Osteocyte (in vitro differentiated cells): ENCODE measurements around the gene CYP3A4. TPM values are rescaled to one million over a fixed set of nuclear protein-coding genes. Genes with fewer than 3 reads are reported as not detected.
"Not testable (repeated sequence)": the region's sequence is repeated elsewhere in the genome, so short reads cannot be mapped to it uniquely, and the experiment has no call there.

Experiments
- DNase-seq: peaks from one replicate; pipeline ENCODE4 v3.0.0; 2021; ENCODE audit warnings: mixed read lengths; ENCODE audit not compliant: unreplicated experiment; ENCODE audit errors: extremely low spot score
- H3K27ac Mint-ChIP-seq: one replicate; pipeline ENCODE4 v1.8.0; 2021; ENCODE audit warnings: mild to moderate bottlenecking, mixed read lengths; ENCODE audit not compliant: unreplicated experiment
- H3K27me3 Mint-ChIP-seq: one replicate; pipeline ENCODE4 v1.8.0; 2021; ENCODE audit warnings: mixed read lengths; ENCODE audit not compliant: unreplicated experiment
- H3K36me3 Mint-ChIP-seq: one replicate; pipeline ENCODE4 v1.8.0; 2021; ENCODE audit warnings: mixed read lengths; ENCODE audit not compliant: unreplicated experiment
- H3K4me1 Mint-ChIP-seq: one replicate; pipeline ENCODE4 v1.8.0; 2021; ENCODE audit warnings: mixed read lengths; ENCODE audit not compliant: unreplicated experiment
- H3K4me3 Mint-ChIP-seq: one replicate; pipeline ENCODE4 v1.8.0; 2021; ENCODE audit warnings: mild to moderate bottlenecking, moderate library complexity, mixed read lengths; ENCODE audit not compliant: unreplicated experiment
- H3K9me3 Mint-ChIP-seq: one replicate; pipeline ENCODE4 v1.8.0; 2021; ENCODE audit warnings: mixed read lengths; ENCODE audit not compliant: unreplicated experiment
- CTCF ChIP-seq: fragments of 200-600 bp; sonication (generic); IDR thresholded peaks from 2 replicates; pipeline ENCODE4 v1.5.0; 2021; ENCODE audit warnings: antibody characterized with exemption, mild to moderate bottlenecking, moderate library complexity
- total RNA-seq: library from RNA; stranded (reverse); gene quantifications from 2 replicates; pipeline ENCODE4 v1.2.1, GENCODE V29; 2021

The CYP3A4 gene
- total RNA-seq, 1 donor from 2014 or later: not detected

GRCh38 chr7:99739699-99740572 is 44.0 kb downstream of the CYP3A4 start:
- no peak for DNase-seq

DNA sequence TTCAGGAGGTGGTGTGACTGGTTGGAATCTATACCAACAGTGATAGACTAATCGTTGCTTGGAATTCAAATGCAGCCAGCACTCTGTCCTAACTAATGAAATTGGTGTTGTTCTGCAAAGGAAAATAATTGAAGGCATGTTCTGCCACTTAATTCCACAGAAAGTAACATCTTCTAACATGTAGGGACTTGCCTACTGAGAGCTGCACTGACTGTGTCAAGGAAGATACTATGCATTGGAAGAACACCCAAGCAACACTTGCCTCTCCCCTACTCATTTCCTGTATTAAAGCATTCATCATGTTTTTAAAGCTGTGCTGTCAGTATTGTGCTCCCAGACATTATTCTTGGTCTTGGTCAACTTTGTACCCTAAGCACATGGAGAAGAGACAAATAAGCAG is 46.3 kb downstream of the CYP3A4 start:
- no peaks in the 10 kb centered on the region for H3K9me3 Mint-ChIP-seq
- no peak for TF ChIP-seq CTCF
- H3K4me3 Mint-ChIP-seq: no peak overlapping the region
- H3K27ac Mint-ChIP-seq: no peak overlapping the region
- DNase-seq: no peak
- H3K27me3 Mint-ChIP-seq: peaks cover 12% of the 10 kb centered on the region
- no peaks in the 10 kb centered on the region for H3K36me3 Mint-ChIP-seq
- H3K4me1 Mint-ChIP-seq: no peaks in the 10 kb centered on the region

More at GRCh38 chr7:99739699-99740572, 44.0 kb downstream of the CYP3A4 start:
- Mint-ChIP-seq H3K4me3 (no peak overlapping the region), H3K9me3 (no peaks in the 10 kb centered on the region), H3K27ac (no peak overlapping the region), H3K27me3 (peaks cover 17% of the 10 kb centered on the region), H3K4me1 (no peaks in the 10 kb centered on the region), H3K36me3 (no peaks in the 10 kb centered on the region)
- no peak for TF ChIP-seq CTCF

- not testable (repeated sequence) for H3K27ac Mint-ChIP-seq, H3K9me3 Mint-ChIP-seq, H3K4me3 Mint-ChIP-seq, H3K4me1 Mint-ChIP-seq, H3K36me3 Mint-ChIP-seq, DNase-seq
- peaks cover 12% of the 10 kb centered on the region for H3K27me3 Mint-ChIP-seq
Observed at GRCh38 chr7:99736667-99737066, 47.3 kb downstream of the CYP3A4 start.

DNA sequence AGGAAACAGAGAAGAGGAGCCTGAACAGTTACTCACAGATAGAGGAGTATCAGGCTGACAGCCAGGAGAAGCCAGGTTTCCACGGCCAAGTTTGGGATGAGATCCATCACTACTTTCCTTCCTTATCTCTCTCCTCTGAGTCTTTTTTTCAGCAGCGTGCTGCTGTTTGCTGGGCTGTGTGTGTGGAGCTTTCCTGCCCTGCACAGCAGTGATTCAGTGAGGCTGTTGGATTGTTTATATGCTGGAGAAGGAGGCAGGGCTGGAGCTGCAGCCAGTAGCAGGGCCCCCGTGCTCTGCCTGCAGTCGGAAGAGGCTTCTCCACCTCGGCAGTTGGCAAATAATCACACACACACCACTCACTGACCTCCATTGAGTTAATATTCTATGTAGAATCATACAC is 49.0 kb downstream of the CYP3A4 start, which contains the start of gene CYP3A7:
CYP3A7 (minus strand) TSS at position 210 of the 400 bp plus-strand sequence; CDS start at position 107, 103 bp downstream.
- no peak for DNase-seq

GRCh38 chr7:99733448-99733847 is 50.5 kb downstream of the CYP3A4 start:
- no peaks in the 10 kb centered on the region for H3K9me3 Mint-ChIP-seq

More for the DNA sequence above, 49.0 kb downstream of the CYP3A4 start, which contains the start of gene CYP3A7:
- Mint-ChIP-seq H3K27ac (no peak within 1 kb of the TSS), H3K36me3 (no peaks in the 10 kb centered on the region), H3K4me3 (no peak within 1 kb of the TSS), H3K9me3 (no peaks in the 10 kb centered on the region), H3K27me3 (peaks cover 12% of the 10 kb centered on the region), H3K4me1 (no peaks in the 10 kb centered on the region)
- no peak for TF ChIP-seq CTCF

More at GRCh38 chr7:99733448-99733847, 50.5 kb downstream of the CYP3A4 start:
- H3K27ac Mint-ChIP-seq: no peak overlapping the region
- DNase-seq: no peak
- H3K36me3 Mint-ChIP-seq: no peaks in the 10 kb centered on the region
- H3K27me3 Mint-ChIP-seq: peaks cover 12% of the 10 kb centered on the region
- no peak overlapping the region for H3K4me3 Mint-ChIP-seq
- H3K4me1 Mint-ChIP-seq: no peaks in the 10 kb centered on the region
- no peak for TF ChIP-seq CTCF
